WTC11 (cell line): Measurements from ENCODE around the gene GARNL3. TPM values are rescaled to one million over a fixed set of nuclear protein-coding genes. Genes with fewer than 3 reads are reported as not detected.
A peak's percentile ranks its signal among the peaks of the same experiment; 100 is the strongest.

Experiments used
- ATAC-seq: fragments of 200-7000 bp; cut with Tn5 transposase; 2 replicates; pipeline ENCODE4 v1.10.0; 2021; ENCODE audit warnings: mild to moderate bottlenecking, moderate library complexity
- CTCF ChIA-PET: fragments of 300-600 bp; sonication (Branson Sonifier 250); formaldehyde crosslinking; loops from one replicate; lab custom pipeline; 2021; ENCODE audit warnings: antibody characterized with exemption; lab: Charles Lee
- POLR2A ChIA-PET: fragments of 350-600 bp; sonication (Branson Sonifier 250); formaldehyde crosslinking; loops from one replicate; lab custom pipeline; 2021; ENCODE audit warnings: antibody characterized with exemption; lab: Charles Lee
- DNase-seq: peaks from one replicate; pipeline ENCODE4 v3.0.0; 2021; ENCODE audit warnings: low spot score
- H3K27ac Mint-ChIP-seq: 2 replicates; pipeline ENCODE4 v1.8.0; 2021; ENCODE audit warnings: mixed read lengths
- H3K27me3 Mint-ChIP-seq: 2 replicates; pipeline ENCODE4 v1.8.0; 2021; ENCODE audit warnings: low read depth, mild to moderate bottlenecking, moderate library complexity, mixed read lengths
- H3K36me3 Mint-ChIP-seq: 2 replicates; pipeline ENCODE4 v1.8.0; 2021; ENCODE audit warnings: mixed read lengths
- H3K4me1 Mint-ChIP-seq: 2 replicates; pipeline ENCODE4 v1.8.0; 2022; ENCODE audit warnings: mixed read lengths
- H3K4me3 Mint-ChIP-seq: 2 replicates; pipeline ENCODE4 v1.8.0; 2021; ENCODE audit warnings: mild to moderate bottlenecking, moderate library complexity, mixed read lengths
- H3K9me3 Mint-ChIP-seq: 2 replicates; pipeline ENCODE4 v1.8.0; 2021; ENCODE audit warnings: mixed read lengths
- ATF1 ChIP-seq: sonication (generic); formaldehyde crosslinking; IDR thresholded peaks from 2 replicates; pipeline ENCODE4 v1.8.1; 2023; ENCODE audit warnings: mild to moderate bottlenecking, moderate library complexity, missing genetic modification reagents
- ATF6 ChIP-seq: sonication (generic); formaldehyde crosslinking; IDR thresholded peaks from 2 replicates; pipeline ENCODE4 v1.8.1; 2023; ENCODE audit warnings: mild to moderate bottlenecking, missing genetic modification reagents
- CREM ChIP-seq: sonication (generic); formaldehyde crosslinking; IDR thresholded peaks from 2 replicates; pipeline ENCODE4 v1.8.1; 2022; ENCODE audit warnings: mild to moderate bottlenecking, missing genetic modification reagents, moderate library complexity
- EMX1 ChIP-seq: fragments of 250-450 bp; sonication (Bioruptor Pico); IDR thresholded peaks from 2 replicates; pipeline ENCODE4 v1.8.0; 2021; ENCODE audit warnings: mild to moderate bottlenecking
- ESRRA ChIP-seq: sonication (generic); formaldehyde crosslinking; IDR thresholded peaks from 2 replicates; pipeline ENCODE4 v1.8.1; 2022; ENCODE audit warnings: mild to moderate bottlenecking, missing genetic modification reagents, borderline replicate concordance
- ETV6 ChIP-seq: sonication (generic); formaldehyde crosslinking; IDR thresholded peaks from 2 replicates; pipeline ENCODE4 v1.8.1; 2022; ENCODE audit warnings: mild to moderate bottlenecking, missing genetic modification reagents
- MAX ChIP-seq: sonication (generic); formaldehyde crosslinking; IDR thresholded peaks from 2 replicates; pipeline ENCODE4 v1.8.0; 2022; ENCODE audit warnings: mild to moderate bottlenecking, missing genetic modification reagents
- MLX ChIP-seq: sonication (generic); formaldehyde crosslinking; IDR thresholded peaks from 2 replicates; pipeline ENCODE4 v1.8.1; 2023; ENCODE audit warnings: mild to moderate bottlenecking, missing genetic modification reagents, moderate library complexity
- MXD4 ChIP-seq: fragments of 250-450 bp; sonication (Bioruptor Pico); IDR thresholded peaks from 2 replicates; pipeline ENCODE4 v1.8.0; 2021; ENCODE audit warnings: mild to moderate bottlenecking, moderate library complexity, borderline replicate concordance
- NR1H2 ChIP-seq: sonication (generic); formaldehyde crosslinking; IDR thresholded peaks from 2 replicates; pipeline ENCODE4 v1.9.0; 2021; ENCODE audit warnings: mild to moderate bottlenecking, moderate library complexity, missing genetic modification reagents
- NR2C2 ChIP-seq: sonication (generic); formaldehyde crosslinking; IDR thresholded peaks from 2 replicates; pipeline ENCODE4 v1.8.0; 2022; ENCODE audit warnings: mild to moderate bottlenecking, missing genetic modification reagents
- RELA ChIP-seq: sonication (generic); formaldehyde crosslinking; IDR thresholded peaks from 2 replicates; pipeline ENCODE4 v1.8.1; 2022; ENCODE audit warnings: missing genetic modification reagents, mild to moderate bottlenecking, borderline replicate concordance
- SMAD4 ChIP-seq: sonication (generic); formaldehyde crosslinking; IDR thresholded peaks from 2 replicates; pipeline ENCODE4 v1.8.0; 2022; ENCODE audit warnings: mild to moderate bottlenecking, missing genetic modification reagents
- SOX15 ChIP-seq: fragments of 250-450 bp; sonication (Bioruptor Pico); IDR thresholded peaks from 2 replicates; pipeline ENCODE4 v1.9.0; 2021; ENCODE audit warnings: mild to moderate bottlenecking
- USF1 ChIP-seq: sonication (generic); formaldehyde crosslinking; IDR thresholded peaks from 2 replicates; pipeline ENCODE4 v1.8.0; 2022; ENCODE audit warnings: mild to moderate bottlenecking, missing genetic modification reagents
- ZBTB21 ChIP-seq: sonication (generic); formaldehyde crosslinking; IDR thresholded peaks from 2 replicates; pipeline ENCODE4 v1.8.1; 2023; ENCODE audit warnings: mild to moderate bottlenecking, missing genetic modification reagents, borderline replicate concordance
- ZNF121 ChIP-seq: sonication (generic); formaldehyde crosslinking; IDR thresholded peaks from 2 replicates; pipeline ENCODE4 v1.8.0; 2023; ENCODE audit warnings: missing genetic modification reagents
- ZNF138 ChIP-seq: sonication (generic); formaldehyde crosslinking; conservative IDR thresholded peaks from 2 replicates; pipeline ENCODE4 v1.8.1; 2022; ENCODE audit warnings: mild to moderate bottlenecking, moderate library complexity, missing genetic modification reagents
- total RNA-seq: library from RNA; stranded (reverse); gene quantifications from 3 replicates; pipeline ENCODE4 v1.2.3, GENCODE V29; 2021
- TF ChIP-seq, protein P1 (sequence below): sonication (generic); formaldehyde crosslinking; IDR thresholded peaks from 2 replicates; pipeline ENCODE4 v1.8.1; 2022; ENCODE audit warnings: low read depth, missing genetic modification reagents, borderline replicate concordance
- TF ChIP-seq, protein P2 (sequence below): fragments of 250-450 bp; sonication (Bioruptor Pico); IDR thresholded peaks from 2 replicates; pipeline ENCODE4 v2.1.2; 2022; ENCODE audit warnings: mild to moderate bottlenecking, moderate library complexity

Gene GARNL3
- total RNA-seq, 1 experiment from 2014 or later: 17.8 TPM

DNA sequence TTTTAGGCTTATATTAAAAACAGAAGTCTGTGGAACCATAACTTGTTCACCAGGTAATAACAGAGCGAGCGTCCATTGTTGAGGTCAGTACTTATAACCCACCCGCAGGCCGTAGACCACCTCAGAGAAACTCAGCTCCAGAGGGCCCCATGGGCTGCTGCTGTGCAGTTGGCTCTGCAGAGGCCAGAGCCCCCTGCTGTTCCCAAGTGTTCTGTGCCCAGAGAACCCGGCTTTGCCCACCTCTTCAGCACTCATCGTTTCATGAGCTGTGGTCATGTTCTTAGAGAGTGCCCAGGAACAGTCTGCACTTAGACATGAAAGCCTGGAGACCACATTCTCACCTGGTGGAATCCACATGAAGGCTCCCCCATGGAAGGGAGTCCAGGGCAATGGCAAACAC lies 82.0 kb downstream of the GARNL3 start:
- Mint-ChIP-seq H3K27ac (no peak overlapping the region), H3K36me3 (peaks cover 6% of the 10 kb centered on the region; the same call in 1 of the 2 replicates), H3K9me3 (no peaks in the 10 kb centered on the region), H3K4me3 (no peak overlapping the region), H3K27me3 (no peaks in the 10 kb centered on the region), H3K4me1 (peaks cover 9% of the 10 kb centered on the region)
- DNase-seq (no peak), ATAC-seq (no peak)
- TF ChIP-seq CREM (CRISPR knock-in tag): no peak
- TF ChIP-seq ESRRA (CRISPR knock-in tag): no peak
- no peak for TF ChIP-seq SMAD4 (CRISPR knock-in tag)
- TF ChIP-seq ATF1 (CRISPR knock-in tag): no peak
- TF ChIP-seq EMX1 (CRISPR knock-in tag): no peak
- TF ChIP-seq ZNF121 (CRISPR knock-in tag): no peak
- TF ChIP-seq, protein P1, sequence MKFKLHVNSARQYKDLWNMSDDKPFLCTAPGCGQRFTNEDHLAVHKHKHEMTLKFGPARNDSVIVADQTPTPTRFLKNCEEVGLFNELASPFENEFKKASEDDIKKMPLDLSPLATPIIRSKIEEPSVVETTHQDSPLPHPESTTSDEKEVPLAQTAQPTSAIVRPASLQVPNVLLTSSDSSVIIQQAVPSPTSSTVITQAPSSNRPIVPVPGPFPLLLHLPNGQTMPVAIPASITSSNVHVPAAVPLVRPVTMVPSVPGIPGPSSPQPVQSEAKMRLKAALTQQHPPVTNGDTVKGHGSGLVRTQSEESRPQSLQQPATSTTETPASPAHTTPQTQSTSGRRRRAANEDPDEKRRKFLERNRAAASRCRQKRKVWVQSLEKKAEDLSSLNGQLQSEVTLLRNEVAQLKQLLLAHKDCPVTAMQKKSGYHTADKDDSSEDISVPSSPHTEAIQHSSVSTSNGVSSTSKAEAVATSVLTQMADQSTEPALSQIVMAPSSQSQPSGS: no peak
- TF ChIP-seq SOX15 (CRISPR knock-in tag): no peak
- POLR2A ChIA-PET: no interaction called here
- CTCF ChIA-PET: interaction anchor here (1.0 to 1.4 kb wide), 3 partner anchors 15 to 72 kb away, joined by 3 to 8 read pairs (median 3); partner anchors contain the start of gene SLC2A8

- no peak overlapping the region for H3K4me3 Mint-ChIP-seq
- TF ChIP-seq, protein P2, sequence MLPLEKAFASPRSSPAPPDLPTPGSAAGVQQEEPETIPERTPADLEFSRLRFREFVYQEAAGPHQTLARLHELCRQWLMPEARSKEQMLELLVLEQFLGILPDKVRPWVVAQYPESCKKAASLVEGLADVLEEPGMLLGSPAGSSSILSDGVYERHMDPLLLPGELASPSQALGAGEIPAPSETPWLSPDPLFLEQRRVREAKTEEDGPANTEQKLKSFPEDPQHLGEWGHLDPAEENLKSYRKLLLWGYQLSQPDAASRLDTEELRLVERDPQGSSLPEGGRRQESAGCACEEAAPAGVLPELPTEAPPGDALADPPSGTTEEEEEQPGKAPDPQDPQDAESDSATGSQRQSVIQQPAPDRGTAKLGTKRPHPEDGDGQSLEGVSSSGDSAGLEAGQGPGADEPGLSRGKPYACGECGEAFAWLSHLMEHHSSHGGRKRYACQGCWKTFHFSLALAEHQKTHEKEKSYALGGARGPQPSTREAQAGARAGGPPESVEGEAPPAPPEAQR (CRISPR knock-in tag): no peak
- TF ChIP-seq USF1 (CRISPR knock-in tag) (no peak), NR1H2 (no peak), NR2C2 (CRISPR knock-in tag) (no peak), MAX (CRISPR knock-in tag) (no peak)
- TF ChIP-seq, all 79 proteins: peak for 0
- Mint-ChIP-seq H3K36me3 (peaks cover 6% of the 10 kb centered on the region; the same call in 1 of the 2 replicates), H3K4me1 (peaks cover 19% of the 10 kb centered on the region), H3K27me3 (no peaks in the 10 kb centered on the region), H3K9me3 (no peaks in the 10 kb centered on the region), H3K27ac (peak overlapping the region; percentile 64; the same call in 1 of the 2 replicates)
- no peak for DNase-seq
- ChIA-PET CTCF (interaction anchor here (0.6 to 1.9 kb wide), 6 partner anchors 25 to 160 kb away, joined by 3 to 8 read pairs (median 4); no protein-coding TSS in a partner anchor), POLR2A (interaction anchor here (1.0 kb wide), 1 partner anchor 84 kb away, joined by 7 read pairs; no protein-coding TSS in a partner anchor)
- peak; percentile 87 for ATAC-seq
Measured at GRCh38 chr9:127347831-127348776, 83.5 kb downstream of the GARNL3 start.

DNA sequence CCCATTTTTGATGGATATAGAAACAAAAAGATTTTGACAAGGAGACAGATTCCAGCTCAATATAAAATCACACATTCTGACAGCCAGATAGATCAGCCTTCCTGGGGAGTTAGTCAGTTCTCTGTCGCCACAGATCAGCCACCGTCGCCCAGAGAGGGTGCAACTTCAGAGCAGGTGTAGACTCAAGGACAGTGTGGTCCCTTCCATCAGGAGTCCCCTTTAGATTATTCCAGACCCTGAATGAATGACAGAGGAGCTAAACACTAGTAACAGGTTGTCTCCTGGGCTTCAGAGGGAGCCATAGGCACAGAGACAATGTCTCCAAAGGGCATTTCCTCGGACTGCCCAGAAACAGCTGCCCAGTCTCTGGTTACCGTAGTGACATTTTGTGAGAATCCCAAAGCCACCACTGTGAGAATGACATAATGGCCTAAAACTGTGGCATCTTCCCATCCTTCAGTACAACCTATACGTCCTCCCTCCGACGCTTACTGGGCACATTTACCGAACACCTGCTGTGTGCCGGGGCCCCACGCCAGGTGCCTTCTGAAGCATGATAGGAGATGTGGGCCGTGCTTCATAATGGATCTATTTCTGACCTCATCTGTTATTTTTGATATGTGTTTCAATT lies 85.0 kb downstream of the GARNL3 start:
- Mint-ChIP-seq H3K4me1 (peaks cover 34% of the 10 kb centered on the region), H3K9me3 (no peaks in the 10 kb centered on the region), H3K4me3 (no peak overlapping the region), H3K36me3 (peaks cover 6% of the 10 kb centered on the region; the same call in 1 of the 2 replicates), H3K27ac (no peak overlapping the region), H3K27me3 (no peaks in the 10 kb centered on the region)
- ATAC-seq: no peak
- CTCF ChIA-PET: interaction anchor here (0.5 to 1.9 kb wide), 3 partner anchors 20 to 135 kb away, joined by 3 to 8 read pairs (median 4); no protein-coding TSS in a partner anchor
- no peak for DNase-seq
- POLR2A ChIA-PET: no interaction called here
- no peak for TF ChIP-seq RELA
- no peak for TF ChIP-seq ZNF138
- TF ChIP-seq SOX15 (CRISPR knock-in tag): no peak
- TF ChIP-seq ATF6 (CRISPR knock-in tag): no peak
- no peak for TF ChIP-seq MXD4 (CRISPR knock-in tag)
- TF ChIP-seq SMAD4 (CRISPR knock-in tag): no peak
- TF ChIP-seq ETV6 (CRISPR knock-in tag): no peak
- no peak for TF ChIP-seq ZBTB21 (CRISPR knock-in tag)
- TF ChIP-seq MLX (CRISPR knock-in tag): no peak
